Peyer's patch (tissue), 4 donors: ENCODE measurements around the gene SCRT2.

Experiments used
- POLR2A ChIP-seq, 2 donors: fragments of 450-650 bp; IDR thresholded peaks; one replicate each; pipeline ENCODE4 v1.5.1; 2017; ENCODE audit warnings: antibody characterized with exemption in 2 of 2, mild to moderate bottlenecking in 2 of 2, moderate library complexity in 2 of 2
- TF ChIP-seq, protein P1 (sequence below), 6 experiments: fragments of 450-650 bp in 4 of 6; fragments of 200-600 bp in 2 of 6; sonication (generic) in 1 of 6; IDR thresholded peaks; one replicate each; pipeline ENCODE4 v1.5.1; 2017 to 2019; ENCODE audit warnings: antibody characterized with exemption in 6 of 6, mild to moderate bottlenecking in 3 of 6, moderate library complexity in 1 of 6

GRCh38 chr20:689348-689747, 13.7 kb upstream of the SCRT2 start:
- TF ChIP-seq, protein P1, sequence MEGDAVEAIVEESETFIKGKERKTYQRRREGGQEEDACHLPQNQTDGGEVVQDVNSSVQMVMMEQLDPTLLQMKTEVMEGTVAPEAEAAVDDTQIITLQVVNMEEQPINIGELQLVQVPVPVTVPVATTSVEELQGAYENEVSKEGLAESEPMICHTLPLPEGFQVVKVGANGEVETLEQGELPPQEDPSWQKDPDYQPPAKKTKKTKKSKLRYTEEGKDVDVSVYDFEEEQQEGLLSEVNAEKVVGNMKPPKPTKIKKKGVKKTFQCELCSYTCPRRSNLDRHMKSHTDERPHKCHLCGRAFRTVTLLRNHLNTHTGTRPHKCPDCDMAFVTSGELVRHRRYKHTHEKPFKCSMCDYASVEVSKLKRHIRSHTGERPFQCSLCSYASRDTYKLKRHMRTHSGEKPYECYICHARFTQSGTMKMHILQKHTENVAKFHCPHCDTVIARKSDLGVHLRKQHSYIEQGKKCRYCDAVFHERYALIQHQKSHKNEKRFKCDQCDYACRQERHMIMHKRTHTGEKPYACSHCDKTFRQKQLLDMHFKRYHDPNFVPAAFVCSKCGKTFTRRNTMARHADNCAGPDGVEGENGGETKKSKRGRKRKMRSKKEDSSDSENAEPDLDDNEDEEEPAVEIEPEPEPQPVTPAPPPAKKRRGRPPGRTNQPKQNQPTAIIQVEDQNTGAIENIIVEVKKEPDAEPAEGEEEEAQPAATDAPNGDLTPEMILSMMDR (IDR thresholded peaks at IDR 0.05) = no peak
- no peak for TF ChIP-seq POLR2A (IDR thresholded peaks at IDR 0.05)
